Adrenal gland (tissue), 12 donors: ENCODE results near the gene C19orf73. TPM values are rescaled to one million over a fixed set of nuclear protein-coding genes. Genes with fewer than 3 reads are reported as not detected.

Experiments used
- DNase-seq, 7 donors: peaks; one replicate each; pipeline ENCODE4 v3.0.0-alpha.2; 2019 to 2020
- H3K27ac ChIP-seq, 5 donors: fragments of 200-600 bp; sonication (generic) in 4 of 5; 1 replicate in 3 of 5; 2 replicates in 2 of 5; pipeline versions ENCODE4 v1.5.1 to v1.8.0; 2016 to 2020; ENCODE audit warnings: mild to moderate bottlenecking in 1 of 5
- H3K27me3 ChIP-seq: fragments of 200-600 bp; 2 replicates; pipeline ENCODE4 v1.8.0; 2021
- H3K36me3 ChIP-seq, 2 donors: fragments of 200-600 bp; replicated peaks in 1 of 2; 1 replicate in 1 of 2; 2 replicates in 1 of 2; pipeline versions ENCODE4 v1.5.1 to v1.8.0; 2018 to 2022
- H3K4me1 ChIP-seq, 2 donors: fragments of 200-600 bp; replicated peaks in 1 of 2; 1 replicate in 1 of 2; 2 replicates in 1 of 2; pipeline versions ENCODE4 v1.5.1 to v1.8.0; 2018 to 2021
- H3K4me3 ChIP-seq, 4 donors: fragments of 200-600 bp; sonication (generic) in 3 of 4; one replicate each; pipeline ENCODE4 v1.5.1; 2016 to 2018
- H3K9me3 ChIP-seq, 3 donors: fragments of 200-600 bp; sonication (generic) in 1 of 3; replicated peaks in 1 of 3; 1 replicate in 2 of 3; 2 replicates in 1 of 3; pipeline versions ENCODE4 v1.5.1 to v1.8.0; 2016 to 2021
- POLR2A ChIP-seq, 2 donors: fragments of 450-650 bp; IDR thresholded peaks; one replicate each; pipeline ENCODE4 v1.6.1; 2017; ENCODE audit warnings: antibody characterized with exemption in 2 of 2, mild to moderate bottlenecking in 2 of 2, moderate library complexity in 1 of 2
- WGBS, 4 donors: extraction: QIAGEN DNeasy Blood & Tissue Kit in 2 of 4; methylation state at CpG; one replicate each; pipeline versions ENCODE4 v1.1.5 to v1.1.7; 2013 to 2017; 5-methylcytosine and 5-hydroxymethylcytosine counted together
- intact Hi-C, 2 donors: fragments of 100-400 bp; cut with DNase I; formaldehyde crosslinking; loops; one replicate each; pipeline versions ENCODE4 v1.14.1 to v1.15.0; 2022 to 2023
- polyA plus RNA-seq, 3 donors: library from polyadenylated mRNA; stranded (reverse); fragments of 200-250 nt in 2 of 3; fragments of 350-450 nt in 1 of 3; fragmentation: Illumina TruSeq in 1 of 3; extraction: RNeasy Lipid Tissue Mini Kit (QIAGEN cat#74804) in 1 of 3; gene quantifications; one replicate each; pipeline ENCODE4 v1.2.3, GENCODE V29; 2013 to 2014
- total RNA-seq, 9 donors: library from RNA; depleted of rRNA in 4 of 9; stranded (reverse); fragments of >200 nt in 4 of 9; fragments of 120-200 nt in 1 of 9; fragmentation: NEBNext Ultra II Directional in 1 of 9; extraction: Animal tissue kit (Norgen Biotek cat#: 25700) in 1 of 9; gene quantifications; one replicate each; pipeline versions ENCODE4 v1.1.0 to v1.2.4, GENCODE V29; 2013 to 2023
- TF ChIP-seq, protein P1 (sequence below), 6 experiments: fragments of 450-650 bp in 4 of 6; fragments of 200-600 bp in 2 of 6; sonication (generic) in 1 of 6; IDR thresholded peaks; 1 replicate in 5 of 6; 2 replicates in 1 of 6; pipeline versions ENCODE4 v1.5.1 to v1.8.0; 2016 to 2021; ENCODE audit warnings: antibody characterized with exemption in 6 of 6, mild to moderate bottlenecking in 2 of 6, moderate library complexity in 1 of 6
- donor health status: healthy with polysubstance abuse.
- donor health status: Bipolar disorder and iron deficiency.
- donor health status: DM: yes; HTN: yes; CAD: no.
- donor health status: DM: no; HTN: no; CAD: no.
- donor health status: DM: no; HTN: no; CAD: no.
- donor health status: DM: yes; HTN: yes; CAD: no.

The C19orf73 gene
- total and polyA plus RNA-seq, 12 donors, result 0.94 to 8.2 (median 1.8) TPM

- no peak for DNase-seq
- H3K36me3 ChIP-seq, result peaks cover 0 to 3% of the 10 kb centered on the region in 2 donors
- no peaks in the 10 kb centered on the region for H3K4me1 ChIP-seq
- intact Hi-C loops, result no loop called here
- no peak overlapping the region for H3K4me3 ChIP-seq
- 48 to 74% (median 50%) methylated on average over 5 to 30 of the region's 30 CpGs for WGBS, 4 donors
- TF ChIP-seq POLR2A (IDR thresholded peaks at IDR 0.05), result no peak
- TF ChIP-seq, protein P1, sequence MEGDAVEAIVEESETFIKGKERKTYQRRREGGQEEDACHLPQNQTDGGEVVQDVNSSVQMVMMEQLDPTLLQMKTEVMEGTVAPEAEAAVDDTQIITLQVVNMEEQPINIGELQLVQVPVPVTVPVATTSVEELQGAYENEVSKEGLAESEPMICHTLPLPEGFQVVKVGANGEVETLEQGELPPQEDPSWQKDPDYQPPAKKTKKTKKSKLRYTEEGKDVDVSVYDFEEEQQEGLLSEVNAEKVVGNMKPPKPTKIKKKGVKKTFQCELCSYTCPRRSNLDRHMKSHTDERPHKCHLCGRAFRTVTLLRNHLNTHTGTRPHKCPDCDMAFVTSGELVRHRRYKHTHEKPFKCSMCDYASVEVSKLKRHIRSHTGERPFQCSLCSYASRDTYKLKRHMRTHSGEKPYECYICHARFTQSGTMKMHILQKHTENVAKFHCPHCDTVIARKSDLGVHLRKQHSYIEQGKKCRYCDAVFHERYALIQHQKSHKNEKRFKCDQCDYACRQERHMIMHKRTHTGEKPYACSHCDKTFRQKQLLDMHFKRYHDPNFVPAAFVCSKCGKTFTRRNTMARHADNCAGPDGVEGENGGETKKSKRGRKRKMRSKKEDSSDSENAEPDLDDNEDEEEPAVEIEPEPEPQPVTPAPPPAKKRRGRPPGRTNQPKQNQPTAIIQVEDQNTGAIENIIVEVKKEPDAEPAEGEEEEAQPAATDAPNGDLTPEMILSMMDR (IDR thresholded peaks at IDR 0.05), result no peak
- H3K27ac ChIP-seq, result no peak overlapping the region
- no peaks in the 10 kb centered on the region for H3K9me3 ChIP-seq
- no peaks in the 10 kb centered on the region for H3K27me3 ChIP-seq
Observed at GRCh38 chr19:49165865-49166301, 46.9 kb upstream of the C19orf73 start.

GRCh38 chr19:49165111-49165750 is 46.3 kb upstream of the C19orf73 start:
- no peaks in the 10 kb centered on the region for H3K27me3 ChIP-seq
- WGBS, 4 donors, result 60 to 71% (median 65%) methylated on average over 24 of the region's 24 CpGs
- TF ChIP-seq, protein P1 (IDR thresholded peaks at IDR 0.05), result no peak
- no peak for TF ChIP-seq POLR2A (IDR thresholded peaks at IDR 0.05)
- no peak overlapping the region for H3K4me3 ChIP-seq
- no peak overlapping the region for H3K27ac ChIP-seq
- intact Hi-C loops, result no loop called here
- H3K4me1 ChIP-seq, result no peaks in the 10 kb centered on the region
- DNase-seq, result no peak
- H3K36me3 ChIP-seq, result no peaks in the 10 kb centered on the region
- H3K9me3 ChIP-seq, result no peaks in the 10 kb centered on the region

GRCh38 chr19:49161987-49162386 is 43.0 kb upstream of the C19orf73 start:
- Histone ChIP-seq H3K27ac (no peak overlapping the region), H3K27me3 (no peaks in the 10 kb centered on the region), H3K36me3 (no peaks in the 10 kb centered on the region), H3K4me1 (peaks cover 7 to 9% of the 10 kb centered on the region in 2 donors), H3K9me3 (no peaks in the 10 kb centered on the region), H3K4me3 (no peak overlapping the region)
- intact Hi-C loops, result loop anchor here in 1 of 2 donors (5.0 kb wide), 1 partner anchor 35 kb away; no protein-coding TSS in a partner anchor
- TF ChIP-seq, protein P1 (IDR thresholded peaks at IDR 0.05), result no peak
- no peak for TF ChIP-seq POLR2A (IDR thresholded peaks at IDR 0.05)
- 53 to 78% (median 65%) methylated on average over 4 of the region's 4 CpGs for WGBS, 4 donors
- DNase-seq, result no peak

DNA sequence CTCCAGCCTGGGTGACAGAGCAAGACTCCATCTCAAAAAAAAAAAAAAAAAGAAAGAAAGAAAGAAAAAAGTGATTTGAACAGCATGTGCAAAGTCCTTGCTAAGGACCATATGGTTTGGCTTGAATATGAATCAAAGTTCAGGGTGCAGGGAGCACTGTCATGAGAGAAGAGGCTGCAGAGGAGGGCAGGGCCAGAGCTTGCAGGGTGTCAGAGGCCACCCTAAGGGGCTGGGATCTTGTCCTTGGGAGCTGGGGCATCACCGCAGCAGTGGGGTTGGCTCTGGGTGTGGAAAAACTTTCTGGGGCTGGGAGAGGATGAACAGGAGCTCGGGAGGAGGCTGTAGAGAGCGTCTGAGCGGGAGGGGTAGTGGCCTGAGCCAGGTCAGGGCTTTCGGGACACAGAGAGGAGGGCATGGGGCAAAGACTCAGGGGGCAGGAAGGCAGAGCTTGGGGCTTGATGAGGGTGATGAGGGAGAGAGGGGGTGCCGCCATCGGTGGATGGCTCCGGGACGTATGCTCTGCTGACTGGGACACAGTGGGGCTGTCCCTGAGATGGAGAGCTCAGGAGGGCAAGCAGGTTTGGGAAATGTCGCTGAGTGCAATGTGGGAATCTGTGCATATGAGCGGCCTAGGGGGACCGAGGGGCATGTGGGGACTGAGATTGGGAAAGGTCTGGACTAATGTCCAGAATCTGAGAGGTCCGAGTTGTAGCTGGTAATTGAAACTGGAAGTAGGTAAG is 41.7 kb upstream of the C19orf73 start:
- Histone ChIP-seq H3K4me1 (peaks cover 7 to 9% of the 10 kb centered on the region in 2 donors), H3K27ac (no peak overlapping the region), H3K36me3 (no peaks in the 10 kb centered on the region), H3K27me3 (no peaks in the 10 kb centered on the region), H3K9me3 (no peaks in the 10 kb centered on the region), H3K4me3 (no peak overlapping the region)
- WGBS, 4 donors, result 92 to 94% (median 94%) methylated on average over 13 of the region's 13 CpGs
- intact Hi-C loops, result loop anchor here in 1 of 2 donors (5.0 kb wide), 1 partner anchor 37 kb away; no protein-coding TSS in a partner anchor
- no peak for DNase-seq
- TF ChIP-seq, protein P1 (IDR thresholded peaks at IDR 0.05), result no peak
- no peak for TF ChIP-seq POLR2A (IDR thresholded peaks at IDR 0.05)
